Daoy (cell line): Measurements from ENCODE around the gene RUFY2. TPM values are rescaled to one million over a fixed set of nuclear protein-coding genes. Genes with fewer than 3 reads are reported as not detected.
"Not testable (repeated sequence)": the region's sequence is repeated elsewhere in the genome, so short reads cannot be mapped to it uniquely, and the experiment has no call there.

Experiments
- DNase-seq: peaks from one replicate; pipeline ENCODE4 v3.0.0-alpha.2; 2015; ENCODE audit warnings: low read depth
- total RNA-seq: library from RNA; depleted of rRNA; stranded (reverse); fragments of >200 nt; shearing (Covaris generic); gene quantifications from 2 replicates; pipeline ENCODE4 v1.2.3, GENCODE V29; 2014; rRNA removed

The RUFY2 gene
- total RNA-seq, 1 experiment from 2014 or later, result 8.1 TPM

GRCh38 chr10:68327889-68328786, 78.9 kb downstream of the RUFY2 start:
- peak; percentile 21 for DNase-seq

- DNase-seq, result not testable (repeated sequence)
Measured at GRCh38 chr10:68324396-68324795, 82.7 kb downstream of the RUFY2 start.

- no peak for DNase-seq
Measured at GRCh38 chr10:68318331-68319059, 88.6 kb downstream of the RUFY2 start.

- no peak for DNase-seq
Measured at GRCh38 chr10:68315582-68315981, 91.5 kb downstream of the RUFY2 start.

- DNase-seq, result not testable (repeated sequence)
Measured at GRCh38 chr10:68314930-68315329, 92.1 kb downstream of the RUFY2 start.

GRCh38 chr10:68310531-68310930, 96.5 kb downstream of the RUFY2 start:
- DNase-seq, result no peak

- DNase-seq, result no peak
Measured at GRCh38 chr10:68305854-68306253, 101.2 kb downstream of the RUFY2 start.

GRCh38 chr10:68303849-68304412, 103.1 kb downstream of the RUFY2 start:
- DNase-seq, result no peak

- DNase-seq, result no peak
Measured at GRCh38 chr10:68302871-68303270, 104.2 kb downstream of the RUFY2 start.

- DNase-seq, result no peak
Measured at GRCh38 chr10:68302503-68302823, 104.6 kb downstream of the RUFY2 start.

GRCh38 chr10:68301790-68302502, 105.1 kb downstream of the RUFY2 start:
- peak; percentile 17 for DNase-seq

GRCh38 chr10:68301301-68301700, 105.8 kb downstream of the RUFY2 start:
- DNase-seq, result no peak

- DNase-seq, result no peak
Measured at GRCh38 chr10:68296843-68297663, 110.0 kb downstream of the RUFY2 start.

Other genes starting within 250 kb of the RUFY2 start
- gene ATOH7, start 175.2 kb downstream of the RUFY2 start, total RNA-seq, result not detected in 2 replicates
- gene HNRNPH3, start 75.2 kb downstream of the RUFY2 start, total RNA-seq, result 27.3 and 35.5 TPM in 2 replicates
- gene PBLD, start 74.3 kb downstream of the RUFY2 start, total RNA-seq, result 0.86 and 1.8 TPM in 2 replicates
- gene DNA2, start 64.7 kb upstream of the RUFY2 start, total RNA-seq, result 24.1 and 36.6 TPM in 2 replicates
- gene SLC25A16, start 120.2 kb upstream of the RUFY2 start, total RNA-seq, result 15.7 and 72.5 TPM in 2 replicates
- 0.21 and 0.57 TPM in 2 replicates for gene TET1, start 153.1 kb upstream of the RUFY2 start, total RNA-seq